KMS-11 (cell line): ENCODE measurements around the gene TRIO.
A peak's percentile ranks its signal among the peaks of the same experiment; 100 is the strongest.

Experiments used
- H2AFZ ChIP-seq: fragments of 200-600 bp; sonication (generic); 2 replicates; pipeline ENCODE4 v1.6.1; 2016; ENCODE audit warnings: antibody characterized with exemption, mixed run types, low read depth
- H3K27ac ChIP-seq: fragments of 200-600 bp; sonication (generic); 2 replicates; pipeline ENCODE4 v1.6.1; 2016; ENCODE audit warnings: mild to moderate bottlenecking, mixed run types
- H3K27me3 ChIP-seq: fragments of 200-600 bp; sonication (generic); 2 replicates; pipeline ENCODE4 v1.6.1; 2017; ENCODE audit warnings: mild to moderate bottlenecking, low read depth, mixed run types, moderate library complexity; ENCODE audit not compliant: insufficient read depth
- H3K36me3 ChIP-seq: fragments of 200-600 bp; sonication (generic); 2 replicates; pipeline ENCODE4 v1.6.1; 2017; ENCODE audit warnings: mild to moderate bottlenecking, mixed run types; ENCODE audit not compliant: insufficient read depth
- H3K4me1 ChIP-seq: fragments of 200-600 bp; sonication (generic); 2 replicates; pipeline ENCODE4 v1.6.1; 2016; ENCODE audit warnings: mild to moderate bottlenecking, low read depth, mixed run types; ENCODE audit not compliant: poor library complexity, severe bottlenecking
- H3K4me2 ChIP-seq: fragments of 200-600 bp; sonication (generic); 2 replicates; pipeline ENCODE4 v1.7.0; 2016; ENCODE audit warnings: mild to moderate bottlenecking, mixed run types
- H3K4me3 ChIP-seq: fragments of 200-600 bp; sonication (generic); IDR thresholded peaks from 2 replicates; pipeline ENCODE4 v1.6.1; 2017; ENCODE audit warnings: low read depth, low read length, mixed read lengths; ENCODE audit not compliant: insufficient read depth
- H3K79me2 ChIP-seq: fragments of 200-600 bp; sonication (generic); 2 replicates; pipeline ENCODE4 v1.6.1; 2016; ENCODE audit warnings: low read depth, mixed run types; ENCODE audit not compliant: insufficient read depth
- H3K9ac ChIP-seq: fragments of 200-600 bp; sonication (generic); 2 replicates; pipeline ENCODE4 v1.6.1; 2016; ENCODE audit warnings: mild to moderate bottlenecking, mixed run types
- H4K20me1 ChIP-seq: fragments of 200-600 bp; sonication (generic); 2 replicates; pipeline ENCODE4 v1.6.1; 2016; ENCODE audit warnings: mild to moderate bottlenecking, mixed run types; ENCODE audit not compliant: insufficient read depth
- CTCF ChIP-seq: fragments of 200-600 bp; sonication (generic); conservative IDR thresholded peaks from 2 replicates; pipeline ENCODE4 v1.6.1; 2017; ENCODE audit warnings: low read depth, mild to moderate bottlenecking, antibody characterized with exemption, low read length, moderate library complexity, mixed read lengths

Gene TRIO

GRCh38 chr5:14237317-14238086 lies 94.4 kb downstream of the TRIO start:
- Histone ChIP-seq H3K4me2 (peak overlapping the region; percentile 33; the same call in 1 of the 2 replicates), H3K27me3 (no peaks in the 10 kb centered on the region), H3K9ac (no peak overlapping the region), H2AFZ (no peak overlapping the region), H3K4me3 (no peak overlapping the region), H4K20me1 (no peaks in the 10 kb centered on the region), H3K79me2 (peaks cover 99% of the 10 kb centered on the region), H3K4me1 (peaks cover 90% of the 10 kb centered on the region), H3K27ac (no peak overlapping the region), H3K36me3 (no peaks in the 10 kb centered on the region)
- TF ChIP-seq CTCF = no peak

- no peaks in the 10 kb centered on the region for H4K20me1 ChIP-seq
- peaks cover 98% of the 10 kb centered on the region for H3K4me1 ChIP-seq
Observed at GRCh38 chr5:14238272-14238671, 95.1 kb downstream of the TRIO start.

GRCh38 chr5:14239404-14239803 lies 96.3 kb downstream of the TRIO start:
- Histone ChIP-seq H2AFZ (no peak overlapping the region), H3K36me3 (no peaks in the 10 kb centered on the region), H3K27ac (no peak overlapping the region), H3K79me2 (peaks cover 99% of the 10 kb centered on the region), H3K9ac (no peak overlapping the region), H3K4me2 (no peak overlapping the region), H3K4me1 (peaks cover 98% of the 10 kb centered on the region), H3K27me3 (no peaks in the 10 kb centered on the region), H3K4me3 (no peak overlapping the region), H4K20me1 (no peaks in the 10 kb centered on the region)
- TF ChIP-seq CTCF = no peak

More at GRCh38 chr5:14238272-14238671, 95.1 kb downstream of the TRIO start:
- peaks cover 99% of the 10 kb centered on the region for H3K79me2 ChIP-seq
- H3K27me3 ChIP-seq = no peaks in the 10 kb centered on the region
- no peak for TF ChIP-seq CTCF
- H3K36me3 ChIP-seq = no peaks in the 10 kb centered on the region
- H3K4me3 ChIP-seq = no peak overlapping the region
- H3K4me2 ChIP-seq = no peak overlapping the region
- H3K9ac ChIP-seq = no peak overlapping the region
- no peak overlapping the region for H2AFZ ChIP-seq
- no peak overlapping the region for H3K27ac ChIP-seq

- H3K9ac ChIP-seq = no peak overlapping the region
- no peak overlapping the region for H3K4me3 ChIP-seq
- no peak overlapping the region for H3K4me2 ChIP-seq
- no peak overlapping the region for H3K27ac ChIP-seq
- TF ChIP-seq CTCF = no peak
- H2AFZ ChIP-seq = no peak overlapping the region
- no peaks in the 10 kb centered on the region for H3K27me3 ChIP-seq
- H3K36me3 ChIP-seq = no peaks in the 10 kb centered on the region
- no peaks in the 10 kb centered on the region for H4K20me1 ChIP-seq
- H3K79me2 ChIP-seq = peaks cover 96% of the 10 kb centered on the region
- H3K4me1 ChIP-seq = peaks cover 93% of the 10 kb centered on the region
Observed at GRCh38 chr5:14239951-14240350, 96.8 kb downstream of the TRIO start.
